Activated CD4-positive, alpha-beta T cell treated with anti-CD3 and anti-CD28 coated beads, Interleukin-10, Interleukin-2, amounts not matched to agents 100 ng/mL and 50 ng/mL, durations not matched to agents 16 hours and 8 hours (primary cell): ENCODE data around the gene DNAJC21.
"Not testable (repeated sequence)": the region's sequence is repeated elsewhere in the genome, so short reads cannot be mapped to it uniquely, and the experiment has no call there.

Source experiments
- DNase-seq: peaks from one replicate; pipeline ENCODE4 v3.0.0-alpha.2; 2020

DNAJC21 gene

GRCh38 chr5:34929134-34929719 is at the start of gene DNAJC21:
Gene DNAJC21, plus strand, starts transcription at chr5:34929559. Its CDS starts 261 bp downstream, at chr5:34929820.
- peak; percentile 98 for DNase-seq

DNA sequence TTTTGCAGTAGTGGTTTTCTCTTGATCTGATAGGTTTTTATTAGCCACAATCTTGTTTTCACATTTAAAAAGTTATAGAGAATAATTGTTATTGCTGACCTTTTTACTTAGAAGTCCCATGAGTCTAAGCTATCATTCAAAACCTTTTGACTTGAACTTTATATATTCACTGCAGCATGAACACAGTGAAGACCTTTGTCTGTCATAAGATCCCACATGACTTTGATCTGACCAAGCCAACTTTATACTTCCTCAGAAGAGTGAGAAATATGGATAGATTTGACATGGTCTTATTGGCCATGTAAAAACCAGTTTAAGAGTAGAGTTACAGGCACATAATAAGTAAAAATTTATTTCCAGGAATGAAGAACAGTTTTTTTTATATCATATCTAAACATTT is 48.1 kb upstream of the DNAJC21 start:
- no peak for DNase-seq

DNA sequence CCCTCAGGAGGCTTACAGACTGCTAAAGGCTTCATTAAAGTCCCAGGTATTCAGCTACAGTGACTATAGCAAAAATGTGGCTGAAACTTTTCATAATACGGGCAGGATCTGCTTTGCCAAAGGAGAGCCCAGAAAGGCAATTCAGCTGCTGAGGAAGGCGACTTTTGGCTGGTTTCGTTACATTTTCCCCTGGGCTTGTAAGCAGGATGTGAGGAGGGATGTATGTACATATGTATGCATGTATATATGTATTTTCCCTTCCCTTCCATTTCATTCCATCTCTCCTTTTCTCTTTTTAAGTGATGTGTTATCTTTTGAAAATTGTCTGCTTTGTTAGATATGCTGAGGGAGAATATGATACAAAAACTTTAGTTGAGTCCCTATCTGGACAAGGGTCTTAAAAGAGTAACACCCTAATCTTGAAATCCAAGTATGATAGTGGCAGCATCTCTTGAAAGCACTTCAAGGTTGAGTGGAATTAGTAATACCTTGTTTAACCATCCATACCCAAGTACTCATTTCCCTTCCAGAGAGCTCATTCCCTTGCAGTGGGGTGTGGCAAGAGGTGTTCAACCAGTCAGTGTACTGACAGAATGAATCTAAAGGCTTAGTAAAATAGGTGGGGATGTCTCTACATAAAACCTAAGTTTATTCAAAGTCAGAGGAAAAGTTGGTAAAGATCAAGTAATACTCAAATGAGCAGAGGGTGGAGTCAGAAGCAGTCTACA is 42.8 kb upstream of the DNAJC21 start:
- peak; percentile 2 for DNase-seq

GRCh38 chr5:34889394-34889793 is 40.0 kb upstream of the DNAJC21 start:
- no peak for DNase-seq

- DNase-seq = no peak
Observed at GRCh38 chr5:34891981-34892380, 37.4 kb upstream of the DNAJC21 start.

DNA sequence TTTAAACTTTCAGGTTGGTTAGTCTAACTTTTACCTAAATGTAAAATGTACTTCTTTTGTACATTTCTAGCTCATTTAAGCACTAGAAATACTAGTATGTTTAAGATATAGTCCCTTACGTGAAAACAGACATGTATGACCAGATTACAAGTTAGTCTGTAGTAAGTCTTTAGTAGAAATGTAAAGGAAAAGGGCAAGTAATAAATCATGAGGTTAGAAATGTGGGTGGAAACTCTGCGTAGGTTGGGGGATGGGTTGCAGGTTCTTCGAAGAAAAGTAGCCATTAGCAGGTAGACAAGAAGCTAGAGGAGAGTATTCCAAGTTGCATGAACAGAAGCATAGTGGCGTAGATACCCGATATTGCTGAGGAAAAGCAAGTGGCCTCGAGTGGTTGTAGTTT is 36.9 kb upstream of the DNAJC21 start:
- no peak for DNase-seq

- DNase-seq = no peak
Observed at GRCh38 chr5:34894716-34895115, 34.6 kb upstream of the DNAJC21 start.

DNA sequence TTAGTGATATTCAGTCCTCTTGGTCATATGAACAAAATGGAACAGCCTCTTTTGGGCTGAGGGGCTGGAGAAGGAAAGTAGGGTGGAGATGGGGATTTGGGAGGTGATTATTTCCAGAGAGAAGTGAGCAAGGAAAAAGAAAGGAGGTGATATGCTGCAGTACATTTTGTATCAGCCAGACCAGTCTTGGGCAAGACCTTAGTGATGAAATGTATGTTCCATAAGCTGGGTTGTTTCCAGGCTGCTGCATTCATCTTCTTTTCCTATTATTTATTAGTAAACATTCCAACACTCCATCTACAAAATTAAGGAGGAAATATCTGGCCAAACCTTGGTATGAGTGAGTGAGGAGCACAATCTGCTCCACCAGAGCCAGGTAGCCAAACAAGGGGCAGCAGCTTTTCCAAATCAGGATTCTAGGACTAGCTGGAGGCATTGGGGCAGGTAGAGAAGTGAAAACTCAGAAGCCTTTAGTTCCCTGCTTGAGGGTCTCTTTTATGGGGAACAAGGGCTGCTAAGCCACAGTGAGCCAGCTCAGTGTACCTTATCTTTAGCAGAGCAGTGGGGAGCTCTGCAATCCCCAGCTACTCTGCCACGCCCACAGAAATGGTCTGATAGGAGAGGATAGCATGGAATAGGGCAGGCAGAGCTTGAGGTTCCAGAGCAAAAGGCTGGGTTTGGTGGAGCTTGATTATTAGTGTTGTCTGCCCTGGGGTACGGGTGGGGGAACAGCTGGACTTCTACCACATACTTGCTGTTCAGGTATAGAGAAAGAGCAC is 33.5 kb upstream of the DNAJC21 start:
- no peak for DNase-seq

- no peak for DNase-seq
Observed at GRCh38 chr5:34897646-34898045, 31.7 kb upstream of the DNAJC21 start.

GRCh38 chr5:34898258-34898895 is 31.0 kb upstream of the DNAJC21 start:
- peak; percentile 62 for DNase-seq

DNA sequence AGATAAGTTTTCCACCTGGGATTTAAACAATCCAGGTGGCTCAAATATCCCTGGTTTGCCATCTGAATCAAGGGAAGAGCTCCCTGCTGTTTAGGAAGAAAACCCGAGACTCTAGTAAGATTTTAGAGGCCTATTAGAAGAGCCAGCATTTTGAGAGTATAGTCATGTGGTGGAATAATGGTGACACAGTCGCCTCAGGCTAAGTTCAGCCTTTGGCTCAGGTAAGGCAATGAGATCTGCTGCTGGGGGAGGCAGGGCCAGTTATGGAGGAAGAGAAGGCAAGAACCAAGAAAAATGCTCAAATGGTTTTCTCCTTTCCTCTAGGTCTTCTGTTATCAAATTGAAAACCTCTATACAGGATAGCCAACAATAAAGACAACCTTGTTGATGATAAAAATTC is 30.3 kb upstream of the DNAJC21 start:
- DNase-seq = no peak

DNA sequence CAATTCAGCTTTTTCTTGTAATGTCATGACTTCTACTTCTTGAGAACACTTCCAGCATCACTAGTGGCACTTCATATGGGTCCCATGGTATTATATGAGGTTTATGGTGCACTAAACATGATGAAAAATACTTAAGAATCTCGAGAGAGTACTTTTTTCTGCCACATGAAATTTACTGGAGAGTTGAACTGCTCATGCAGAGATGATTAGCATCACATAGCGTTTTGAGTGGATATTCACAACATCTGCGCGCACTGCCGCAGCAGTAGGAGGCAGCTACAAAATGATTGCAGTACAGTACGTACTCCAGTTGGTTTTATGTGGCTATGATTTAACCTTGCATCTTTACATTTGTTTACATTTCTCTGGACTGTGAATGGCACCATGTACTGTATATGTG is 28.7 kb upstream of the DNAJC21 start:
- no peak for DNase-seq

GRCh38 chr5:34903260-34903659 is 26.1 kb upstream of the DNAJC21 start:
- DNase-seq = no peak

DNA sequence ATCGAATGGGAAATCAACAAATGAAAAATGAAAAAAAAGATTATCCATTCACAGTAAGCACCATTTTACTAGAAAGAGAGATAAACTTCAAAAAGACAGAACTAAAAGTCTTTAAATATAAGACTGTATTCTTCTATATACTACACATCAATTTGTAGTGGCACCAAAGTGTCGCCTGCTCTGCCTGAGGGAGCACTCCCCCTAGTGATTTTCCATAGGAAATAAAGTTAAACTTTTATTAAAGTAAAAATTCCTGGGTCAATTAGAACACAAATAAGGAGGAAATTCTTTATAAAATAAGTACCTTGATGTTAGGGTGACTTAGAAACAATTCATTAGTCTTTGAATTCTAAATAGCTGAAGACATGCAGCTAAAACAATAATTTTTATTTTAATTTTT is 23.8 kb upstream of the DNAJC21 start:
- no peak for DNase-seq

- no peak for DNase-seq
Observed at GRCh38 chr5:34913072-34913471, 16.3 kb upstream of the DNAJC21 start.

- peak; percentile 43 for DNase-seq
Observed at GRCh38 chr5:34914671-34915138, 14.7 kb upstream of the DNAJC21 start.

GRCh38 chr5:34915139-34915855 is 14.1 kb upstream of the DNAJC21 start, which contains the start of the genes BRIX1 and RAD1:
Gene BRIX1, plus strand, starts transcription at chr5:34915711. Its CDS starts 28 bp downstream, at chr5:34915739.
Gene RAD1, minus strand, starts transcription at chr5:34915504. Its CDS starts 612 bp downstream, at chr5:34914892.
- peak; percentile 98 for DNase-seq

DNA sequence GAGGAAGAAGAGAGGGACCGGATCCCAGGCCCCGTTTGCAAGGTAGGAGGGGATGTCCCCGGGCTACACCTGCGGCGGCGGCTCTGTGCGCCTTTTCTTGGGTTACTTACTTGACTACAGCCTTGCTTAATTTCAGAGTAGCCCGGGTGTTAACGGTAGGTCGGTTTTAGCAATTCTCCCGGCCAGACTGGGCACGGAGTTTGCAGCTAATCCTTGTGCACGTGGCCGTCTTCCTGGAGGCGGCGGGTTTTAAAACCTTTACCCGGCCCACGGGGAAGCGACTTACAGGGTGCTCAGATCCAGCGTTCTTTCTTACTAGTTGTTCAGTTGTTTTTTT is 13.5 kb upstream of the DNAJC21 start:
- DNase-seq = peak; percentile 20

DNA sequence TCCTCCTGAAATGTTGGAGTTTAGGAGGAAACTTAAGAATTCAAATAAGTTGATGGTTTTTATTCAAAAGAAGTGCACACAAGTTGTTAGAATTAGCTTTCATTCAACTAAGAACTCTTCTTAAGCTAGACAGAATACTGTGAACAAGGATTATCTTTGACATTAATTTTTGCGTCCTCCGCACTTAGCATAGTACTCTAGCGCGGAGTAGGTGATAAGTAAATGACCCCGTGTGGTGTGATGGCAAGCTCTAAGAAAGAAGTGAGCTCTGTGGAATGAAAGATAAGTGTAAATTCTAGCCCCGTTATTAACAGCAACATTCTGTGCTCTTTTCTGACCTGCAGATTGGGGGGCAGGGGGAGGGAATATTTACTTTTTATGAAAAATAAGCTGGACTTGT is 12.8 kb upstream of the DNAJC21 start:
- no peak for DNase-seq

DNA sequence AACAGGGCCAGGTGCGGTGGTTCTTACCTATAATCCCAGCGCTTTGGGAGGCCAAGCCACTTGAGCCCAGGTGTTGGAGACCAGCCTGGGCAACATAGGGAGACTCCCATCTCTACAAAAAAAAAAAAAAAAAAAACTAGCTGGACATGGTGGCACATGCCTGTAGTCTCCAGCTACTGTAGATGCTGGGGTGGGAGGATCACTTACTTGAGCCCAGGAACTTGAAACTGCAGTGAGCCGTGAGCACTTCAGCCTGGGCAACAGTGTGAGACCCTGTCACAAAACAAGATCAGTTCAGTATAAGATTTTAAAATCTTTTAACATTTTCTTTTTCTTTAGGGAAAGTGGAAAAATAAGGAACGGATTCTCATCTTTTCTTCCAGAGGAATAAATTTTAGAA is 11.3 kb upstream of the DNAJC21 start:
- DNase-seq = no peak

- DNase-seq = no peak
Observed at GRCh38 chr5:34919077-34919476, 10.3 kb upstream of the DNAJC21 start.

DNA sequence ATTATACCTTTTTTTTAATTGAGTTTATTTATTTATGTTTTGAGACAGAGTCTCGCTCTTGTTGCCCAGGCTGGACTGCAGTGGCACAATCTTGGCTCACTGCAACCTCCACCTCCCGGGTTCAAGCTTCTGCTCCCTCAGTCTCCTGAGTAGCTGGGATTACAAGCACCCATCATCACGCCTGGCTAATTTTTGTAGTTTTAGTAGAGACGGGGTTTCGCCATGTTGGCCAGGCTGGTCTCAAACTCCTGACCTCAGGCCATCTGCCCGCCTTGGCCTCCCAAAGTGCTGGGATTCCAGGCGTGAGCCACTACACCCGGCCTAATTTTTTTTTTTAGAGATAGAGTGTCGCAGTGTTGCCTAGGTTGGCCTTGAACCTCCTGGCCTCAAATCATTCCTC is 6.1 kb upstream of the DNAJC21 start:
- DNase-seq = not testable (repeated sequence)
